Measurements from ENCODE around the gene CPXM2. TPM values are rescaled to one million over a fixed set of nuclear protein-coding genes. Genes with fewer than 3 reads are reported as not detected.

The CPXM2 gene
- total RNA-seq, 1 experiment from 2014 or later: 0.12 TPM

- no peaks in the 10 kb centered on the region for H3K9me2 ChIP-seq (ENCODE audit: insufficient read depth)
- no peak for TF ChIP-seq EZH2 (IDR thresholded peaks at IDR 0.05)
- TF ChIP-seq TCF7L2 (IDR thresholded peaks at IDR 0.05; ENCODE audit: borderline replicate concordance, extremely low read depth, insufficient read depth, insufficient read length): no peak
- TF ChIP-seq ZFX (IDR thresholded peaks at IDR 0.05): no peak
- TF ChIP-seq EGR1 (IDR thresholded peaks at IDR 0.05; ENCODE audit: low read depth): no peak
- no peak for TF ChIP-seq ZBTB33 (IDR thresholded peaks at IDR 0.05; ENCODE audit: extremely low read depth, insufficient replicate concordance, low read length)
- TF ChIP-seq ATF3 (IDR thresholded peaks at IDR 0.05): no peak
- TF ChIP-seq EZH2phosphoT487 (IDR thresholded peaks at IDR 0.05; ENCODE audit: borderline replicate concordance): no peak
- no peak for TF ChIP-seq JUND (IDR thresholded peaks at IDR 0.05)
- TF ChIP-seq FOSL1 (IDR thresholded peaks at IDR 0.05; ENCODE audit: low read depth): no peak
- TF ChIP-seq SIN3A (IDR thresholded peaks at IDR 0.05; ENCODE audit: low read depth): no peak
- TF ChIP-seq ELF1 (IDR thresholded peaks at IDR 0.05; ENCODE audit: borderline replicate concordance, low read depth): no peak
- TF ChIP-seq CEBPB (IDR thresholded peaks at IDR 0.05; ENCODE audit: low read depth): no peak
- TF ChIP-seq ZNF274 (IDR thresholded peaks at IDR 0.05; ENCODE audit: low read depth, low read length): no peak
- no peak for TF ChIP-seq POLR2AphosphoS5 (IDR thresholded peaks at IDR 0.05; ENCODE audit: low read depth, low read length)
- H3K4me1 ChIP-seq (ENCODE audit: control insufficient read depth in 1 of 2, insufficient read depth in 2 of 2, low read length in 2 of 2): no peaks in the 10 kb centered on the region
- no peak overlapping the region for H3K4me3 ChIP-seq (replicated peaks in 1 of 2; ENCODE audit: low read depth in 1 of 2, low read length in 2 of 2)
- CTCF ChIA-PET: interaction anchor here (1.8 kb wide), 1 partner anchor 9 kb away, joined by 6 read pairs; no protein-coding TSS in a partner anchor
- intact Hi-C loops (cut with micrococcal nuclease): no loop called here
- H4K20me1 ChIP-seq (ENCODE audit: insufficient read depth): no peaks in the 10 kb centered on the region
- POLR2A ChIA-PET: no interaction called here
- H2AFZ ChIP-seq (ENCODE audit: low read depth, low read length, poor library complexity, severe bottlenecking): no peak overlapping the region
- H3K79me2 ChIP-seq (ENCODE audit: insufficient read depth, low read length): no peaks in the 10 kb centered on the region
- no peak overlapping the region for H3K4me2 ChIP-seq (ENCODE audit: low read length)
- no peak overlapping the region for H3K9ac ChIP-seq (ENCODE audit: low read length)
- H3K36me3 ChIP-seq (ENCODE audit: control insufficient read depth in 1 of 2, insufficient read depth in 2 of 2, low read length in 2 of 2): no peaks in the 10 kb centered on the region
- no peak for DNase-seq (ENCODE audit: low read depth, low spot score)
- no peak for ATAC-seq
- H3K27ac ChIP-seq (ENCODE audit: low read depth, low read length): no peak overlapping the region
- H3K27me3 ChIP-seq (ENCODE audit: insufficient read depth, low read length): peaks cover 24% of the 10 kb centered on the region
- no peaks in the 10 kb centered on the region for H3K9me3 ChIP-seq (ENCODE audit: control insufficient read depth in 1 of 2, insufficient read depth in 1 of 2, low read depth in 1 of 2, low read length in 2 of 2)
- no TSS peak for BruUV-seq (replicated peaks)
- RAD21 ChIA-PET (ENCODE audit: low non-redundant PET in 1 of 2, low total read pairs in 2 of 2, uncharacterized antibody in 2 of 2, unreplicated experiment in 2 of 2): no interaction called here
Measured at GRCh38 chr10:123888256-123888655, 3.4 kb downstream of the CPXM2 start.

Data from HCT116 (cell line).